Adrenal gland (tissue), 5 donors: ENCODE data around the gene NEU2.

Experiments
- CTCF ChIP-seq, 6 experiments: fragments of 450-650 bp in 4 of 6; fragments of 200-600 bp in 2 of 6; sonication (generic) in 1 of 6; IDR thresholded peaks; 1 replicate in 5 of 6; 2 replicates in 1 of 6; pipeline versions ENCODE4 v1.5.1 to v1.8.0; 2016 to 2021; ENCODE audit warnings: antibody characterized with exemption in 6 of 6, mild to moderate bottlenecking in 2 of 6, moderate library complexity in 1 of 6
- POLR2A ChIP-seq, 2 donors: fragments of 450-650 bp; IDR thresholded peaks; one replicate each; pipeline ENCODE4 v1.6.1; 2017; ENCODE audit warnings: antibody characterized with exemption in 2 of 2, mild to moderate bottlenecking in 2 of 2, moderate library complexity in 1 of 2
- donor health status: DM: no; HTN: no; CAD: no.

- TF ChIP-seq CTCF (IDR thresholded peaks at IDR 0.05) (no peak), POLR2A (IDR thresholded peaks at IDR 0.05) (no peak)
Measured at GRCh38 chr2:232986155-232986554, 46.3 kb upstream of the NEU2 start.
